Activated T-cell treated with anti-CD3 and anti-CD28 coated beads, Interleukin-2, amount 50 U/mL, for 48 hours (primary cell): Measurements from ENCODE around the gene FBXO42.

Experiments
- DNase-seq, 2 experiments: peaks; one replicate each; pipeline ENCODE4 v3.0.0-alpha.2; 2020

Gene FBXO42

DNA sequence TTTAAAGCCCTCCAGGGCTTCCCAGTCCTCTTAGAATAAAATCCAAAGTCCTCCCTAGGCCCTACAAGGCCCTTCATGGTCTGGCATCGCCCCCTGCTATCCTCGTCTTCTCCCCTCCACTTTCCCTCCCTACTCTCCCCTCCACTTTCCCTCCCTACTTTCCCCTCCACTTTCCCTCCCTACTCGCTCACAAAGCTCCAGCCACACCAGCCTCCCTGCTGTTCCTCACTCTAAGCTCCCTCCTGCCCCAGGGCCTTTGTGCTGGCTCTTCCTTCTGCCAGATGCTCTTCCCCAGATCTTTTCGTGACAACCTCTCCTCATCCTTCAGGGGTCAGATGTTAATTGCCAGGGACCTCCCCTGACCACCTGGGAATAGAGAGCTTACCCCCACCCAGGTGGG is 152.6 kb downstream of the FBXO42 start:
- DNase-seq: no peak

DNA sequence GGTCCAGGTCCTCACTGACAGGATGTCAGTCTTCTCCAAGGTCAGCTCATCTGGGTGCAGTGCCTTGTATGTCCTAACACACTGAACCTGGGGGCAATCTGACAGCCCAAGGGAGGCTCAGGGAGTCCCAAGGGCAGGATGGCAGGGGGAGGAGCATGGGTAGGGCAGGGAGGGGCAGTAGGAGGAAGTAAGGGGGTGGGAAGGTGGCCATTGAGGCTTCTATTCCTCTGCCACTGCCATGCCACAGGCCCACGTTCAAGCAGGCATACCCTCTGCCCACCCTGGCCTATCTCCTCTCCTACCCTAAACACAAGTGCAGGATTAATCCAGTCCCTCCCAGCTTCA is 153.2 kb downstream of the FBXO42 start:
- no peak for DNase-seq

DNA sequence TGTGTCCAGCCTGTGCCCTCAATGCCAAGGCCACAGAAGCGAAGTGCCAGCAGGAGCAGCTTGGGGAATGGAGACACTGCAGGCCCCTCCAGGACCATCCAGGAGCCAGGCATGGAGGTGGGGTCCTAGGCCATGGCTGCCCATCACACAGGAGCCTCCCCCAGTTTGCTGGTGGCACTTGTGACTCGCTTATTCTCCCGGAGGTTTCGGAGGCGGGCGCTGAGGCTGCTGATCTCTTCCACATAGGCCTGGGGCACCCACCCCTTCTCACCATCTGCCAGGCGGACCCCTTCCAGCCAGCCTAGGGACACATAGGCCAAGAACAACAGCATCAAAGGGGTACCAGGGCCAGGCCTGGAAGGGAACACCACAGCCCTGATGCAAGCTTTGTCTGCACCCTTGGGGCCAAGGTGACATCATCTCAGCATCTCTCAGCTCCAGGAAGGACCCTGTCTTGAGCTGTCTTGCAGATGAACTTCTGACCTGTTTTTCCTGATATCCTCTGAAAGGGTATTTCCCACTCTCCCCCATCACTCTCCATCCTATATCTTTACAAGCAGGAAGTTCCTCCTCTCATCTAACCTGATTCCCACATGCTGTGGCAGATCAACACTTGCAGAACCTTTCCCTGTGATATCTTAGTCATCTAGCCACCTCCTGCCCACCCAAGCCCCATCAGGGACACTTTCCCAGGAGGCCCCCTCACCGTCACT is 153.7 kb downstream of the FBXO42 start:
- DNase-seq: no peak

DNA sequence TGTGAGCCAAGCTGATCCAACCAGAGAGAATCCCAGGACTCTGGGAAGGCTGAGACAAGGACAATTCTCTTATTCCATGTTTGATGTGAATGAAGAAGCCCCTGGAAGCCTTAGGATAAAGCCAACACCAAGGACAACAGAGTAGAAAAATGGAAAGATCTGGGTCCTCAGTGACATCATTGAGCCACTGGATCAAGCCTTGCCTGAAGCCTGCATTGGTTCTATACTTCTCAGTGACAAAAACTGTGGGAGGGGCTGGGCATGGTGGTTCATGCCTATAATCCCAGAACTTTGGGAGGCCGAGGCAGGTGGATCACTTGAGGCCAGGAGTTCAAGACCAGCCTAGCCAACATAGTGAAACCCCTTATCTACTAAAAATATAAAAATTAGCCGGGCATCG is 155.4 kb downstream of the FBXO42 start:
- DNase-seq: no peak
